ENCODE data around the gene TRDMT1.

The TRDMT1 gene, protein sequence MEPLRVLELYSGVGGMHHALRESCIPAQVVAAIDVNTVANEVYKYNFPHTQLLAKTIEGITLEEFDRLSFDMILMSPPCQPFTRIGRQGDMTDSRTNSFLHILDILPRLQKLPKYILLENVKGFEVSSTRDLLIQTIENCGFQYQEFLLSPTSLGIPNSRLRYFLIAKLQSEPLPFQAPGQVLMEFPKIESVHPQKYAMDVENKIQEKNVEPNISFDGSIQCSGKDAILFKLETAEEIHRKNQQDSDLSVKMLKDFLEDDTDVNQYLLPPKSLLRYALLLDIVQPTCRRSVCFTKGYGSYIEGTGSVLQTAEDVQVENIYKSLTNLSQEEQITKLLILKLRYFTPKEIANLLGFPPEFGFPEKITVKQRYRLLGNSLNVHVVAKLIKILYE

DNA sequence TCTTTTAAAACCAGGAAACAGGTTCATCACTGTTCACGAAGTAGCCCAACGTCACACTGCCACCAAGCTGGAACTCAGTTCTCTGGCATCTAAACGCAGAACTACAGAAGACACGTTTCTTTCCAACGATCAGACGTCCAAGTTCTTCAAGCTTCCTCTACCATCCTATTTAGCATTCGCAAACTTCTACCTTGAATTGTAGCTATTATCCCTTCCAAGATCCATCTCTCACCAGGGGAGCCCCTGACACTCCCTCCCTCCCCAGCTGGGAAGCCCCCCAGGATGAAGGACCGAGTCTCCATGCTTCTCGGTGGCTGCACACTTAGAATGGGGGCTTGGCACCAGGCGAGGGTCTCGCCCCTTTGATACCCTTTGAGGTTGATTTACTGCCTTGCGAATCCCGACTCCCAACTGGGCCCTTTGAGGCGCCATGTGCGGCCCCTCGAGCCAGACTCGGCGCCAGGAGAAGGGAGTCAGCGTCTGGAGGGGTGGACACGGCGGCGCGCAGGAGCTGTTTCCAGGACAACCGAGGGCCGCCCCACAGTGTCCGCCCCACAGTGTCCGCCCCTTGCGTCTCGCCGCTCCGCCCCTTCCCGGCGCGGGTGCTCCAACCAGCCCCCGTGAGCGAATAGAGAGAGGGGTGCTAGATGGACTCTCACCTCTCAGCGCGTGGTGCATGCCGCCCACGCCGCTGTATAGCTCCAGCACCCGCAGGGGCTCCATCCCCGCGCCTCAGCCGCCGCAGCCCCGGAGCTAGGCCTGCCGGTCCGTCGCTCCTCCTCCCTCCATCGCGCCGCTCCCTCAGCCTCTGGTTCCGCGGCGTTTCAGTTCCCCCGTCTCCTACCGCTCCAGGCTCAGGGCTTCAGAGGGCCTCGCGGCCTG, at the start of gene TRDMT1:
TRDMT1 (minus strand) TSS at position 761 of the 882 bp plus-strand sequence; CDS start at position 723, 38 bp downstream.
- DNase-seq (ENCODE audit: low read depth in 2 of 3, low spot score in 2 of 3): peak; percentile 62 to 67 (median 66)

DNA sequence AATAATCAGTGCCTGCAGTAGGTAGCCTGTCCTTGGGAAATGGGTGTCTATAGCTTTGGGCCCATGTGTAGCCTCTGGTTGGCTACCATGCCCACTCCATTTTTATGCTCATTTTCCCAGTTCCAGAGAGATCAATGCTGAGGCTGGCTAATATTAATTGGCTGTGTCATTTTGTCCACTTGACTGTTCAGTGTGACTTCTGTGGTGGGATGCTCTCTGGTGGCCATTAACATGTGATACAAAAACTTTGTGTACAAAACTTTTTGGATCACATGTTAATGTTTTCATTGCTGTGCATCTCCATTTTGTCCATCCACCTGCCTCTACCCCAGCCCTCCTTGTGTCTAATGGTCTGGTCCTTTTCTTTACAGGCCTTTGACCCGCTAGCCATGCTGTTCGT, 49.3 kb upstream of the TRDMT1 start:
- no peak for DNase-seq (ENCODE audit: low read depth in 2 of 3, low spot score in 2 of 3)

DNA sequence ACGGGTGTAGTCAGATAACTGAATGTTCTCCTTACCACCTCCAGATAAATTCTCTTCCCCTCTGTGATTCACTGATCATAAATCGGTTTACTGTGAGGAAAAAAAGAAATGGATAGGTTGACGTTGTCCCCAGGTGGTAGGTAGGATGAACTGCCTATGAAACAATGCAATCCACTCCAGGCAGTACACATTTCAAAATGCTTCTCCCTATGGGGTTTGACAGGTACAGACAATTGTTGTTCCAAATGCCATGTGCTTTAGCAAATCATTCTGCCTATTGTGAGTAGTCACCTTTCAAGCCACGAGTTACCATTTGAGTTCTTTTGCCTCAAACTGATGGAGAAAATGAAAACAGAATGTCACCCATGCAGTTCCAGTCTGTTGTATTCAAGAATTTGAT, 48.3 kb upstream of the TRDMT1 start:
- DNase-seq (ENCODE audit: low read depth in 2 of 3, low spot score in 2 of 3): no peak

DNA sequence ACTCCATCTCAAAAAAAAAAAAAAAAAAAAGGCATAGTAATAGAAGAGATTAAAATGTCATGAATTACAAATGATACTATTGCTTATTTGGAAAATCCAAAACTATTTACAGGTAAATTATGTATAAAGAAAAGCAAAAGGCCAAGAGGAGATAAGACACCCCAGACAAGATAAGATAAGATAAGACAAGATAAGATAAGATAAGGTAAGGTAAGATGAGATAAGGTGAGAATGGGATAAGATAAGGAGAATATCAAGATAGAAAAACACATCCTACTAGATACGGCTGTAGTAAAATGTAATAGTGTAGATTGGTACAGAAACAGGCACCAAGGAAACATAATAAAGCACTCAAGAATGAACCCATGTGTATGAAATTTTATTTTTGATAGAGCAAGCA, 47.5 kb upstream of the TRDMT1 start:
- DNase-seq (ENCODE audit: low read depth in 2 of 3, low spot score in 2 of 3): no peak

DNA sequence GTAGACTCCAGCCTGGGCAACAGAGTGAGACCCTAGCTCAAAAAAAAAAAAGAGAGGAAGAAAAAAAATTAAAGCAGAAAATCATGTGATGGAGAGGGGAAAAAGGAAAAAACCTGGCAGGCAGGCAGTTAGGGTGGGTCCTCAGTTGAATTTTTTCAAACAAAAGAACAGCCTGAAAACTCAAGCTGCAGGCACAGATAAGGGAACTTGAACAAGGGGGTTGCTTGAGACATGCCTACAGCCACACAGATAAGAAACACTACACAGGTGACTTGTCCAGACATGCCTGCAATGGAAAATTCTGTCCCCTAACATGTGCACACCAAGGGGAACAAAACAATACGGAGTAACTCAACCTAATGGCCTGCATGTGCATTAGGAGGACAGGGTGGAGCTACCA, 45.7 kb upstream of the TRDMT1 start:
- no peak for DNase-seq (ENCODE audit: low read depth in 2 of 3, low spot score in 2 of 3)

DNA sequence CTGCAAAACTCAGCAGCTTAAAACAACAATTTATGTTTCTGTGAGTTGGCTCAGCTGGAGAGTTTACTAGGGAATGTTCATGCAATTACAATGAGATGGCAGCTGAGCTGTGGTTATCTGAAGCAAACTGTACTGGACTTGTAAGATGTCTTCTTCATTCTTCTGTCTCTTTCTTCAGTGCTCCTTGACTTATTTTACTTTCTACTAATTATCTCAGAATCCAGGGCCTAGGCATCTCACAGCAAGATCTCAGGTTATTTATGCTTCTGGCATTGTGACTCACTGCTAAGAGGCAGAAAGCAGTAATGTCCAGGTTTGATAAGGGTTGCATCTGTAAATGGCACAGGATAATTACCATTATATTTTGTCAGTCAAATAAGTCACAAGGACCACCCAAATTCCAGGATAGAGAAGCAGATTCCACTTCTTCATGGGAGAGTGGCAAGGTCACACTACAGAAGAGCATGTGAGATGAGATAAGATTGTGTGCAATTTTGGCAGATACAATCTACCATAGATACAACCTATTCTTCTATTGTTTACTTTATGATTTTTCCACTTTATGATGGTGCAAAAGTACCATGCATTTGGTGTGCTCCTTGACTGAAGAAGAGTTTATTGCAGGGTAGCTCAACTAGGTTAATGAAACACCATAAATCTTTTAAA, 43.4 kb upstream of the TRDMT1 start:
- no peak for DNase-seq (ENCODE audit: low read depth in 2 of 3, low spot score in 2 of 3)

DNA sequence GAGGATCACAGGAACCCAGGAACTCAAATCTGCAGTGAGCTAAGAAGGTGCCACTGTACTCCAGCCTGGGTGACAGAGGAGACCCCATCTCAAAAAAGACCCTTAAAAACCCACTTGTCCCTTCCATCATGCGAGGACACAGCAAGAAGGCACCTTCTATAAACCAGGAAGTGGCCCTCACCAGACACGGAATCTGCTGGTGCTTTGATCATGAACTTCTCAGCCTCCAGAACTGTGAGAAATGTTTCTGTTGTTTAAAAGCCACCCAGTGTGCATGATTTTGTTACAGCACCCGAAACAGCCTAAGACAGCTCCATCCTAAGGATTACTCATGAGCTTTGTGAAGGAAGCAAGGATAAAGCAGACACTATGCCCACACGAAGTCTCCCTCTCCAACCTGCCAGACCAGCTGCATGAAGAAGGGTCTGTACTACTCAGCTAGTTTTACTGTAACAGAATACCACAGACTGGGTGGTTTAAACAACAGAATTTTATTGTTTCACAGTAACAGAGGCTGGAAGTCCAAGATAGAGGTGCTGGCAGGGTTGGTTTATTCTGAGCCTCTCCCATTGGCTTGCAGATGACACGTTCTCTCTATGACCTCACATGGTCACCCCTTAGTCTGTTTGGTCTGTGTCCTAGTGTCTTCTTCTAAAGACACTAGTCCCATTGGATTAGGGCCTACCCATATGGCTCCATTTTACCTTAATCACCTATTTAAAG, 40.3 kb upstream of the TRDMT1 start:
- no peak for DNase-seq (ENCODE audit: low read depth in 2 of 3, low spot score in 2 of 3)

DNA sequence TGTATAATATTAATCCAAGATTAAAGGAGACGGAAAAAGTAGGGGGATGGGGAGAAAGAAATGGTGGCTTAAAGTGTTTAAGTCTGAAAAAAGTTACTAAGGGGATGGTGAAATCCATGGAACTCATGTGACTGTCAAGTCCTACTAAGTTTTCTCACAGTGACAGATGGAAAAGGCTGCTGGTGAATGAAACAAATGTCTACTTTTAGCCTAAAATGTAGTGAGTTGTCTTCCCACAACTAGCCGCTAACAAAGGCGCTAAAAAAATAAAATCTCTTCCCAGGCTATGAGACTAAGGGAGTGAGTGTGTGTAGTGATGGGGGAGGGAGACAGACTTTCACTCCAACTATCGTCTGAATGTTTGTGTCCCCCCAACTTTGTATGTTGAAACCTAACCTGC, 39.1 kb upstream of the TRDMT1 start:
- DNase-seq (ENCODE audit: low read depth in 2 of 3, low spot score in 2 of 3): no peak

DNA sequence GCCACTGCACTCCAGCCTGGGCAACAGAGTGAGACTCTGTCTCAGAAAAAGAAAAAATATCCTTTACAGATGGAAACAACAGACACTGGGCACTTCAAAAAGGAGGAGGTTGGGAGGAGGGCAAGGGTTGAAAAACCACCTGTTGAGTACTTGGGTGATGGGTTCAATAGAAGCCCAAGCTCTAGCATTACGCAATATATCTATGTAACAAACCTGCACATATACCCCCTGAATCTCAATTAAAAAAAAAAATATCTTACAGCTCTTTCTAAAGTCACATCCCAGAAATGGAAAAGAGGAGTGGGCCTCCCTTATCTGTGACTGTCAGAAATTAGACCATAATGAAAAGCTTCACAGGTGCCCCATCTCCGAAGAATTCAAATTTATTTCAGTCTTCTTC, 38.6 kb upstream of the TRDMT1 start:
- DNase-seq (ENCODE audit: low read depth in 2 of 3, low spot score in 2 of 3): no peak

DNA sequence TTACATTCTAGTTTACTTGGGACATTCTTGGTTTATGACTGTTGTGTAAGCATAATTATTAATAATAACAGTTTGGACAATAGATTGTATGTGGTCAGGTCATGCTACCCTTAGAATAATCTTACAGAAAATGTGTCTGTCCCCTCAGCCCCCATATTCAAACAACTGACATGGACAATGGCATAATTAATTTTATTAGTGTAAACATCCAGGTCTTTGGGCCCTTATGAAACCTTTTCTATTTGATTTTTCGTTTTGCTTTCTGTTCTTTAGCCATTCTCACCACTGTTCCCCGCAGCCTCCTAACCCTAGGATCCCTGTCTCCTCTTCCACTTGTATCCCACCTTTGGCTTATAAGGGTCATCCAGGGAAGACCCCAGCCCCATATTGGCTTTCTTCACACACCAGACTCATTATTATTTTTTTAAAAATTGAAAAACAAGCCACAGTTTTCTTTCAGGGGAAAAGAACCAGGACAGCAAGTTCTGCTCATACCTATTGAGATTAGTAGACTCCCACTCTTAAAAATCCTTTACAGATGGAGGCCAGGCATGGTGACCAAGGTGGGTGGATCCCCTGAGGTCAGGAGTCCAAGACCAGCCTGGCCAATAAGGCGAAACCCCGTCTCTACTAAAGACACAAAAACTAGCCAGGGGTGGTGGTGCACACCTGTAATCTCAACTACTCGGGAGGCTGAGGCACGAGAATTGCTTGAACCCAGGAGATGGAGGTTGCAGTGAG, 38.0 kb upstream of the TRDMT1 start:
- no peak for DNase-seq (ENCODE audit: low read depth in 2 of 3, low spot score in 2 of 3)

DNA sequence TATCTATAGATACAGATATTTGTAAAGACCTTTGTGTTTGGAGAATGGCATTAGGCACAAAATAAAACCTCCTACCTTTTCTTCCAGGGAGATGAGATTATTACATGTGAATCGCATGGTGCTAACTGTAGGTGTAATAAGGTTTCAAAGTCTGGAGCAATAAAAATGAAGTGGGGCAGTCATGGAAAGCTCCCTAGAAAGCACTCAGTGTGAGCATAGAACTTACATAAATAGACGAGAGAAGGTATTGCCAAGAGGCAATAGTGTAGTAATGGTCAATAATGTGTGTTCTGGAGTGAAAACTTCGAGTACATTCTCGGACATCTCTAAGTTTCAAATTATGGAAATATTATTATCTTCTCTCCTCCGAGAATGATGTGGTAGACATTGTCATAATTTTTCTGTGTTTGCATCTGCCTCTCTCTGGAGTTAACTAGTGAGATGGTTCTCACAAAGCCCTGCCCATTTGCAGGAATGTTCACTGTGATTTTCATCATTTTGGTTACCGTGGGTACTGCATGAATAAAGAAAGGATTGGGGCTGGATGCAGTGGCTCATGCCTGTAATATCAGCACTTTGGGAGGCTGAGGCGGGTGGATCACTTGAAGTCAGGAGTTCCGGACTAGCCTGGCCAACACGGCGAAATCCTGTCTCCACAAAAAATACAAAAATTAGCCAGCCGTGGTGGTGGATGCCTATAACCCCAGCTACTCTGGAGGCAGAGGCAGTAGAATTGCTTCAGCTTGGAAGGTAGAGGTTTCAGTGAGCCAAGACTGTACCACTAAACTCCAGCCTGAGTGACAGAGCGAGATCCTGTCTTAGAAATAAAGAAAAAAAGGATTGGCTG, 37.2 kb upstream of the TRDMT1 start:
- DNase-seq (ENCODE audit: low read depth in 2 of 3, low spot score in 2 of 3): no peak

DNA sequence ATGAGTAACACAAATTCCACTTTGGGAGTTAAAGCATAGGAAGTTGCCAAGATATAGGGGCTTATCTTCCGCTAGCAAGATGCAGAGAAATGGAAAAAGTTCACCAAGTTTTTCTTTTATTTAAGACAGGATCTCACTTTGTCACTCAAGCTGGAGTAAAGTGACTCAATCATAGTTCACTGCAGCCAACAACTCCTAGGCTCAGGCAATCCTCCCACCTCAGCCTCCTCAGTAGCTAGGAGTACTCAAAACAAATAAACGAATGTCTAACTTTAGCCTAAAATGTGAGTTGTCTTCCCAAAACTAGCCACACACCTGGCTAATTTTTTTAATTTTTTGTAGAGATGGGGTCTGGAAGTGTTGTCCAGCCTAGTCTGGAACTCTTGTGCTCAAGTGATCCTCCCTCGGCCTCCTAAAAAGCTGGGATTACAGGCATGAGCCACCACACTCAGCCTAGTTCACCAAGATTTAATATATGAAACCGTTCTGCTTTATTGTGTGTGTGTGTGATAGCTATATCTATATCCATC, 36.5 kb upstream of the TRDMT1 start:
- DNase-seq (ENCODE audit: low read depth in 2 of 3, low spot score in 2 of 3): no peak

DNA sequence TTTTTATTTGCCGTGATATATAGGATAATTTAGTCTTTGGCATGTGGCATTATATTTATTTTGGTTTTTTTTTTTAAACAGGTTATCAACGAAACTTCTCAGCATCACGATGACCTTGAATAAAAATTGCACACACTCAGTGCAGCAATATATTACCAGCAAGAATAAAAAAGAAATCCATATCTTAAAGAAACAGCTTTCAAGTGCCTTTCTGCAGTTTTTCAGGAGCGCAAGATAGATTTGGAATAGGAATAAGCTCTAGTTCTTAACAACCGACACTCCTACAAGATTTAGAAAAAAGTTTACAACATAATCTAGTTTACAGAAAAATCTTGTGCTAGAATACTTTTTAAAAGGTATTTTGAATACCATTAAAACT, 35.7 kb upstream of the TRDMT1 start:
- DNase-seq (ENCODE audit: low read depth in 2 of 3, low spot score in 2 of 3): no peak

DNA sequence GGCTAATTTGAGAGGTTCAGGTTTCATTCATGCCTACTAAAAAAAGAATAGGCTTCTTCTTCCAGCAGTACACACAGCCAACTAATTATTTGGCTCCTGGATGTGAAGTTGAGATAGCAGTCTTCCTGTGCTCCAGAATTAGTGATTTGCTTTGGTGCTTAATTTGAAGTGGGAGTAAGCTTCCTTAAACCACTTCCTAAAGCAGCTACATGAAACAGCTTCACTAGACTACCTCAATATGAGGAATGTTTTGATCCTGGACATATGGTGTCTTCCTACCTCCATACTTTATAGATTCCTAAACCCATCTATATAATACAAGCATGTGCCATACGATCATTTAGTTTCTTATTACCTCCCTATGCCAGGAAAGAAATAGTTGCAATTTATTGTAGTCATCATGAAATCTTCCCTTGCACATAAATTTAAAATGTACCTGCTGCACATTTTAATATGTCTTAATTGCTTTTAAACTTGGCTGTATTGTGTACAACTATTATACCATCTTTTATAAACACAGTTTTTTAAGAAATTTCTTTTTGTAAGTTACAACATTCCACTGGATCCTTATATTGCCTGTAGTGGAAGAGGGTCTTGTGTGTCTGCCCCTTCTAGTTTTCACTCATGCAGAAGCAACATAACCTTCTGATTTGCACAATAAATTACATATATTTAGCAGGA, 35.1 kb upstream of the TRDMT1 start:
- no peak for DNase-seq (ENCODE audit: low read depth in 2 of 3, low spot score in 2 of 3)

DNA sequence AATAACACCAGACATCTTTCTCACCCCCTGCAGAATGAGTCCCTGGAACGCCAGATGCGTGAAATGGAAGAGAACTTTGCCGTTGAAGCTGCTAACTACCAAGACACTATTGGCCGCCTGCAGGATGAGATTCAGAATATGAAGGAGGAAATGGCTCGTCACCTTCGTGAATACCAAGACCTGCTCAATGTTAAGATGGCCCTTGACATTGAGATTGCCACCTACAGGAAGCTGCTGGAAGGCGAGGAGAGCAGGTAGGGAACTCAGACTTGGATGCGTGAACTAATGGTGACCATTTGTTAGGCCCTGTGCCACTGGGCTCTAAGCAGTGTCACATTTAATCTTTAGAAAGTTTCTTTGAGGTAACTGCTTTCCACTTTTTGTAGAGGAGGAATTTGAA, 33.7 kb upstream of the TRDMT1 start:
- no peak for DNase-seq (ENCODE audit: low read depth in 2 of 3, low spot score in 2 of 3)

DNA sequence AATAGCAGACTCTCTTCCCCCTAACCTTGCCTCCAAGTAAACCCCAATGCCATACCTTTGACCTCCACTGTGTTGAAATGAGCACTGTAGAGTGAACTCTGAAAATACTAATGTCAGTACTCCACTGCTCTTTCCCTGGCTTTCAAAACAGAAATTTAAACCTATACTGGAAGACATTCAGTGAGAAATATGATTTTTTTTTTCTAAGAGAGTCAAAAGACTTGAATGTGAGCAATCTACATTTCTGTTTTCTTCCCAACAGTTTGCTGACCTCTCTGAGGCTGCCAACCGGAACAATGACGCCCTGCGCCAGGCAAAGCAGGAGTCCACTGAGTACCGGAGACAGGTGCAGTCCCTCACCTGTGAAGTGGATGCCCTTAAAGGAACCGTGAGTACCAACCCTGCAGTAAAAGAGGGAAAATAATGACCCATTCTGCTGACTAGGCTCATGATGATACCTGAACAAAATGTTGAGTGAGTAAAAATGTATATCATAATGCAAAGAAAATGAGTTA, 33.0 kb upstream of the TRDMT1 start:
- DNase-seq (ENCODE audit: low read depth in 2 of 3, low spot score in 2 of 3): no peak

DNA sequence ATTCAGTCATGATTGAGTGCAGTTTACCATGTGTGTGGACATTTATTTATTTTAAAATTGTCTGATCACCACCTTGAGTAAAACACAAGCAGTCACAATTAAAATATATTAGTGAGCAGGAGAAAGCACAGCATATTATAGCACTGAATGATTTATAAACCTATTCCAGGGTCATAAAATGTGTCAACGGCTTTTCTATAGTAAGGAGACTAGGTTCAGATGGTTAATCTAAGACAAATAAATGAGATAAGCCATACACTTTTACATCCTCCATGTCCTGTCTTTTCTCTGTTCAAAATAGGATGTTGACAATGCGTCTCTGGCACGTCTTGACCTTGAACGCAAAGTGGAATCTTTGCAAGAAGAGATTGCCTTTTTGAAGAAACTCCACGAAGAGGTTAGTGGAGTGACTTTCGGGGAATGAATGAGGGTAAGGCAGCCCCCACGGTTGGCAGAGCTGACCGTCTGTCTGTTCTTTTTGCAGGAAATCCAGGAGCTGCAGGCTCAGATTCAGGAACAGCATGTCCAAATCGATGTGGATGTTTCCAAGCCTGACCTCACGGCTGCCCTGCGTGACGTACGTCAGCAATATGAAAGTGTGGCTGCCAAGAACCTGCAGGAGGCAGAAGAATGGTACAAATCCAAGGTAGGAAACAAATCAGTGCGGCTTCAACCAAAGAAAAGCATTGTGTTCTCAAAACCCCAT, 32.0 kb upstream of the TRDMT1 start:
- DNase-seq (ENCODE audit: low read depth in 2 of 3, low spot score in 2 of 3): no peak
